ENCODE data around the gene BPIFB1.

The BPIFB1 gene

GRCh38 chr20:33280775-33281174 lies 2.2 kb upstream of the BPIFB1 start:
- Histone ChIP-seq H3K4me3 (ENCODE audit: low read length in 2 of 2) (no peak overlapping the region), H3K4me1 (ENCODE audit: control insufficient read depth, insufficient read depth, low read length) (no peaks in the 10 kb centered on the region), H3K27ac (ENCODE audit: low read length) (no peak overlapping the region), H3K36me3 (ENCODE audit: control insufficient read depth in 2 of 2, insufficient read depth in 2 of 2, low read length in 2 of 2) (no peaks in the 10 kb centered on the region), H3K9me3 (ENCODE audit: control insufficient read depth in 2 of 2, low read length in 2 of 2) (no peaks in the 10 kb centered on the region), H3K9ac (ENCODE audit: low read length in 2 of 2) (no peak overlapping the region), H3K27me3 (ENCODE audit: control insufficient read depth in 1 of 2, insufficient read depth in 2 of 2, low read length in 2 of 2) (peaks cover 9 to 29% of the 10 kb centered on the region in 2 donors)

GRCh38 chr20:33281550-33282146 lies 1.4 kb upstream of the BPIFB1 start:
- Histone ChIP-seq H3K4me1 (ENCODE audit: control insufficient read depth, insufficient read depth, low read length) (no peaks in the 10 kb centered on the region), H3K4me3 (ENCODE audit: low read length in 2 of 2) (no peak overlapping the region), H3K9ac (ENCODE audit: low read length in 2 of 2) (no peak overlapping the region), H3K27ac (ENCODE audit: low read length) (no peak overlapping the region), H3K9me3 (ENCODE audit: control insufficient read depth in 2 of 2, low read length in 2 of 2) (no peaks in the 10 kb centered on the region), H3K36me3 (ENCODE audit: control insufficient read depth in 2 of 2, insufficient read depth in 2 of 2, low read length in 2 of 2) (no peaks in the 10 kb centered on the region), H3K27me3 (ENCODE audit: control insufficient read depth in 1 of 2, insufficient read depth in 2 of 2, low read length in 2 of 2) (peaks cover 7 to 29% of the 10 kb centered on the region in 2 donors)

GRCh38 chr20:33282196-33282934 lies 649 bp upstream of the BPIFB1 start:
- Histone ChIP-seq H3K9me3 (ENCODE audit: control insufficient read depth in 2 of 2, low read length in 2 of 2) (no peaks in the 10 kb centered on the region), H3K36me3 (ENCODE audit: control insufficient read depth in 2 of 2, insufficient read depth in 2 of 2, low read length in 2 of 2) (no peaks in the 10 kb centered on the region), H3K27me3 (ENCODE audit: control insufficient read depth in 1 of 2, insufficient read depth in 2 of 2, low read length in 2 of 2) (peaks cover 6 to 29% of the 10 kb centered on the region in 2 donors), H3K4me3 (ENCODE audit: low read length in 2 of 2) (no peak overlapping the region), H3K9ac (ENCODE audit: low read length in 2 of 2) (no peak overlapping the region), H3K27ac (ENCODE audit: low read length) (no peak overlapping the region), H3K4me1 (ENCODE audit: control insufficient read depth, insufficient read depth, low read length) (no peaks in the 10 kb centered on the region)

- Histone ChIP-seq H3K27ac (ENCODE audit: low read length) (no peak overlapping the region), H3K9ac (ENCODE audit: low read length in 2 of 2) (no peak overlapping the region), H3K36me3 (ENCODE audit: control insufficient read depth in 2 of 2, insufficient read depth in 2 of 2, low read length in 2 of 2) (no peaks in the 10 kb centered on the region), H3K4me1 (ENCODE audit: control insufficient read depth, insufficient read depth, low read length) (no peaks in the 10 kb centered on the region), H3K27me3 (ENCODE audit: control insufficient read depth in 1 of 2, insufficient read depth in 2 of 2, low read length in 2 of 2) (peaks cover 10 to 21% of the 10 kb centered on the region in 2 donors), H3K9me3 (ENCODE audit: control insufficient read depth in 2 of 2, low read length in 2 of 2) (no peaks in the 10 kb centered on the region), H3K4me3 (ENCODE audit: low read length in 2 of 2) (no peak overlapping the region)
Observed at GRCh38 chr20:33284284-33284683, 1.3 kb downstream of the BPIFB1 start.

GRCh38 chr20:33284937-33285336 lies 1.9 kb downstream of the BPIFB1 start:
- Histone ChIP-seq H3K9ac (ENCODE audit: low read length in 2 of 2) (no peak overlapping the region), H3K4me1 (ENCODE audit: control insufficient read depth, insufficient read depth, low read length) (no peaks in the 10 kb centered on the region), H3K27ac (ENCODE audit: low read length) (no peak overlapping the region), H3K27me3 (ENCODE audit: control insufficient read depth in 1 of 2, insufficient read depth in 2 of 2, low read length in 2 of 2) (peaks cover 8 to 19% of the 10 kb centered on the region in 2 donors), H3K36me3 (ENCODE audit: control insufficient read depth in 2 of 2, insufficient read depth in 2 of 2, low read length in 2 of 2) (no peaks in the 10 kb centered on the region), H3K9me3 (ENCODE audit: control insufficient read depth in 2 of 2, low read length in 2 of 2) (no peaks in the 10 kb centered on the region), H3K4me3 (ENCODE audit: low read length in 2 of 2) (no peak overlapping the region)

- no peak overlapping the region for H3K27ac ChIP-seq (ENCODE audit: low read length)
- H3K9me3 ChIP-seq (ENCODE audit: control insufficient read depth in 2 of 2, low read length in 2 of 2): no peaks in the 10 kb centered on the region
- no peak overlapping the region for H3K4me3 ChIP-seq (ENCODE audit: low read length in 2 of 2)
- no peaks in the 10 kb centered on the region for H3K36me3 ChIP-seq (ENCODE audit: control insufficient read depth in 2 of 2, insufficient read depth in 2 of 2, low read length in 2 of 2)
- peaks cover 8 to 19% of the 10 kb centered on the region in 2 donors for H3K27me3 ChIP-seq (ENCODE audit: control insufficient read depth in 1 of 2, insufficient read depth in 2 of 2, low read length in 2 of 2)
- no peak overlapping the region for H3K9ac ChIP-seq (ENCODE audit: low read length in 2 of 2)
- no peaks in the 10 kb centered on the region for H3K4me1 ChIP-seq (ENCODE audit: control insufficient read depth, insufficient read depth, low read length)
Observed at GRCh38 chr20:33285861-33286495, 3.0 kb downstream of the BPIFB1 start.

- Histone ChIP-seq H3K9ac (ENCODE audit: low read length in 2 of 2) (no peak overlapping the region), H3K36me3 (ENCODE audit: control insufficient read depth in 2 of 2, insufficient read depth in 2 of 2, low read length in 2 of 2) (no peaks in the 10 kb centered on the region), H3K4me3 (ENCODE audit: low read length in 2 of 2) (no peak overlapping the region), H3K9me3 (ENCODE audit: control insufficient read depth in 2 of 2, low read length in 2 of 2) (no peaks in the 10 kb centered on the region), H3K27ac (ENCODE audit: low read length) (no peak overlapping the region), H3K27me3 (ENCODE audit: control insufficient read depth in 1 of 2, insufficient read depth in 2 of 2, low read length in 2 of 2) (peaks cover 5 to 16% of the 10 kb centered on the region in 2 donors), H3K4me1 (ENCODE audit: control insufficient read depth, insufficient read depth, low read length) (no peaks in the 10 kb centered on the region)
Observed at GRCh38 chr20:33287884-33288283, 4.9 kb downstream of the BPIFB1 start.

- H3K9ac ChIP-seq (ENCODE audit: low read length in 2 of 2): no peak overlapping the region
- H3K27me3 ChIP-seq (ENCODE audit: control insufficient read depth in 1 of 2, insufficient read depth in 2 of 2, low read length in 2 of 2): peaks cover 5 to 9% of the 10 kb centered on the region in 2 donors
- no peaks in the 10 kb centered on the region for H3K36me3 ChIP-seq (ENCODE audit: control insufficient read depth in 2 of 2, insufficient read depth in 2 of 2, low read length in 2 of 2)
- no peaks in the 10 kb centered on the region for H3K4me1 ChIP-seq (ENCODE audit: control insufficient read depth, insufficient read depth, low read length)
- no peak overlapping the region for H3K4me3 ChIP-seq (ENCODE audit: low read length in 2 of 2)
- H3K27ac ChIP-seq (ENCODE audit: low read length): no peak overlapping the region
- no peaks in the 10 kb centered on the region for H3K9me3 ChIP-seq (ENCODE audit: control insufficient read depth in 2 of 2, low read length in 2 of 2)
Observed at GRCh38 chr20:33290852-33291251, 7.8 kb downstream of the BPIFB1 start.

- Histone ChIP-seq H3K9me3 (ENCODE audit: control insufficient read depth in 2 of 2, low read length in 2 of 2) (no peaks in the 10 kb centered on the region), H3K4me1 (ENCODE audit: control insufficient read depth, insufficient read depth, low read length) (no peaks in the 10 kb centered on the region), H3K36me3 (ENCODE audit: control insufficient read depth in 2 of 2, insufficient read depth in 2 of 2, low read length in 2 of 2) (no peaks in the 10 kb centered on the region), H3K27ac (ENCODE audit: low read length) (no peak overlapping the region), H3K27me3 (ENCODE audit: control insufficient read depth in 1 of 2, insufficient read depth in 2 of 2, low read length in 2 of 2) (peaks cover 5 to 7% of the 10 kb centered on the region in 2 donors), H3K4me3 (ENCODE audit: low read length in 2 of 2) (no peak overlapping the region), H3K9ac (ENCODE audit: low read length in 2 of 2) (no peak overlapping the region)
Observed at GRCh38 chr20:33291416-33291815, 8.4 kb downstream of the BPIFB1 start.

GRCh38 chr20:33291830-33292355 lies 8.9 kb downstream of the BPIFB1 start:
- H3K27me3 ChIP-seq (ENCODE audit: control insufficient read depth in 1 of 2, insufficient read depth in 2 of 2, low read length in 2 of 2): peaks cover 5 to 7% of the 10 kb centered on the region in 2 donors
- H3K27ac ChIP-seq (ENCODE audit: low read length): no peak overlapping the region
- no peak overlapping the region for H3K9ac ChIP-seq (ENCODE audit: low read length in 2 of 2)
- no peaks in the 10 kb centered on the region for H3K4me1 ChIP-seq (ENCODE audit: control insufficient read depth, insufficient read depth, low read length)
- no peaks in the 10 kb centered on the region for H3K36me3 ChIP-seq (ENCODE audit: control insufficient read depth in 2 of 2, insufficient read depth in 2 of 2, low read length in 2 of 2)
- no peaks in the 10 kb centered on the region for H3K9me3 ChIP-seq (ENCODE audit: control insufficient read depth in 2 of 2, low read length in 2 of 2)
- H3K4me3 ChIP-seq (ENCODE audit: low read length in 2 of 2): no peak overlapping the region

All from stomach smooth muscle (tissue), 2 donors.